ENCODE measurements around the gene STK32C.

STK32C gene

GRCh38 chr10:132311338-132311939 lies 3.7 kb upstream of the STK32C start:
- DNase-seq (ENCODE audit: low read depth) = no peak
- H3K4me3 ChIP-seq (ENCODE audit: low read length) = no peak overlapping the region
- TF ChIP-seq CTCF (IDR thresholded peaks at IDR 0.05; ENCODE audit: insufficient read depth, low read depth, low read length, missing control alignments) = no peak

GRCh38 chr10:132310701-132311337 lies 3.1 kb upstream of the STK32C start:
- H3K4me3 ChIP-seq (ENCODE audit: low read length) = no peak overlapping the region
- TF ChIP-seq CTCF (IDR thresholded peaks at IDR 0.05; ENCODE audit: insufficient read depth, low read depth, low read length, missing control alignments) = no peak
- DNase-seq (ENCODE audit: low read depth) = peak; percentile 13

- TF ChIP-seq CTCF (IDR thresholded peaks at IDR 0.05; ENCODE audit: insufficient read depth, low read depth, low read length, missing control alignments) = no peak
- no peak for DNase-seq (ENCODE audit: low read depth)
- H3K4me3 ChIP-seq (ENCODE audit: low read length) = no peak overlapping the region
These were observed 2.3 kb upstream of the STK32C start for GRCh38 chr10:132309879-132310591.

- TF ChIP-seq CTCF (IDR thresholded peaks at IDR 0.05; ENCODE audit: insufficient read depth, low read depth, low read length, missing control alignments) = no peak
- no peak overlapping the region for H3K4me3 ChIP-seq (ENCODE audit: low read length)
- DNase-seq (ENCODE audit: low read depth) = no peak
These were observed 1.7 kb upstream of the STK32C start for GRCh38 chr10:132309471-132309865.

- no peak for DNase-seq (ENCODE audit: low read depth)
- H3K4me3 ChIP-seq (ENCODE audit: low read length) = peak overlapping the region; percentile 64
- TF ChIP-seq CTCF (IDR thresholded peaks at IDR 0.05; ENCODE audit: insufficient read depth, low read depth, low read length, missing control alignments) = no peak
These were observed 1.1 kb upstream of the STK32C start for GRCh38 chr10:132308587-132309470.

- TF ChIP-seq CTCF (IDR thresholded peaks at IDR 0.05; ENCODE audit: insufficient read depth, low read depth, low read length, missing control alignments) = no peak
- H3K4me3 ChIP-seq (ENCODE audit: low read length) = peak overlapping the region; percentile 40
- peak; percentile 44 for DNase-seq (ENCODE audit: low read depth)
These were observed 642 bp downstream of the STK32C start for GRCh38 chr10:132306864-132307751.
